Ascending aorta (tissue), 2 donors: ENCODE results near the gene FBXL13. TPM values are rescaled to one million over a fixed set of nuclear protein-coding genes. Genes with fewer than 3 reads are reported as not detected.
"Not testable (repeated sequence)": the region's sequence is repeated elsewhere in the genome, so short reads cannot be mapped to it uniquely, and the experiment has no call there.

Experiments used
- DNase-seq, 2 donors: peaks; one replicate each; pipeline ENCODE4 v3.0.0-alpha.2; 2019; ENCODE audit warnings: low spot score in 2 of 2
- H3K27ac ChIP-seq, 2 donors: fragments of 200-600 bp; sonication (generic); one replicate each; pipeline ENCODE4 v1.5.1; 2016 to 2017; ENCODE audit warnings: mild to moderate bottlenecking in 1 of 2
- H3K27me3 ChIP-seq: fragments of 200-600 bp; sonication (generic); one replicate; pipeline ENCODE4 v1.5.1; 2017
- H3K36me3 ChIP-seq, 2 donors: fragments of 200-600 bp; sonication (generic); one replicate each; pipeline ENCODE4 v1.5.1; 2016
- H3K4me1 ChIP-seq, 2 donors: fragments of 200-600 bp; sonication (generic); one replicate each; pipeline ENCODE4 v1.5.1; 2016 to 2017; ENCODE audit warnings: mild to moderate bottlenecking in 1 of 2
- H3K4me3 ChIP-seq, 2 donors: fragments of 200-600 bp; sonication (generic); one replicate each; pipeline ENCODE4 v1.5.1; 2016 to 2017; ENCODE audit warnings: mild to moderate bottlenecking in 1 of 2
- H3K9me3 ChIP-seq, 2 donors: fragments of 200-600 bp; sonication (generic); one replicate each; pipeline ENCODE4 v1.5.1; 2016
- intact Hi-C: fragments of 100-400 bp; cut with DNase I; formaldehyde crosslinking; loops from one replicate; pipeline ENCODE4 v1.15.1; 2023
- total RNA-seq: library from RNA; depleted of rRNA; stranded (reverse); fragments of >200 nt; gene quantifications from one replicate; pipeline ENCODE4 v1.1.0, GENCODE V29; 2016
- TF ChIP-seq, protein P1 (sequence below), 3 experiments: fragments of 200-600 bp in 2 of 3; fragments of 450-650 bp in 1 of 3; sonication (generic) in 2 of 3; IDR thresholded peaks; one replicate each; pipeline ENCODE4 v1.5.1; 2016 to 2019; ENCODE audit warnings: antibody characterized with exemption in 3 of 3, mild to moderate bottlenecking in 1 of 3, moderate library complexity in 1 of 3

The FBXL13 gene
- total RNA-seq, 1 donor from 2014 or later = 0.75 TPM

DNA sequence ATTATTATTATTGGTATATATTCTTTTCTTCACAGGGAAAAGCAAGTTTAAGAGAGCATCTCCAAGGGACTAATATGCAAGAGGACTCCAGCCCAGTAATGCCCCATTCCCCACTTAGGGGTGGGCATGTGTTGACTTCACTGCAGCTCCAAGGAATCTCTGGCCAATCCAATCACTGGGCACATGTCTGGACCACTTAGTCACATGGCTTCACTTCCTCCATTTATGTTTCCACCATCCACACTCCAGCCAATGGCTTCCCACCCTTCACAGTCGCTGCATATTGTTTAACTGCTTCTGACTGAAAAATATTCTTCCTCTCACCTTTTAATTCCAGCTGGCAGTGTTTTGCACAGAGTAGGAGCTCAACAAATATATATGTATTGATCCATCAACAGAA lies 43.6 kb downstream of the FBXL13 start:
- Histone ChIP-seq H3K9me3 (no peaks in the 10 kb centered on the region), H3K27ac (no peak overlapping the region), H3K4me3 (no peak overlapping the region), H3K36me3 (no peaks in the 10 kb centered on the region), H3K4me1 (no peaks in the 10 kb centered on the region), H3K27me3 (no peaks in the 10 kb centered on the region)
- intact Hi-C loops = no loop called here
- TF ChIP-seq, protein P1, sequence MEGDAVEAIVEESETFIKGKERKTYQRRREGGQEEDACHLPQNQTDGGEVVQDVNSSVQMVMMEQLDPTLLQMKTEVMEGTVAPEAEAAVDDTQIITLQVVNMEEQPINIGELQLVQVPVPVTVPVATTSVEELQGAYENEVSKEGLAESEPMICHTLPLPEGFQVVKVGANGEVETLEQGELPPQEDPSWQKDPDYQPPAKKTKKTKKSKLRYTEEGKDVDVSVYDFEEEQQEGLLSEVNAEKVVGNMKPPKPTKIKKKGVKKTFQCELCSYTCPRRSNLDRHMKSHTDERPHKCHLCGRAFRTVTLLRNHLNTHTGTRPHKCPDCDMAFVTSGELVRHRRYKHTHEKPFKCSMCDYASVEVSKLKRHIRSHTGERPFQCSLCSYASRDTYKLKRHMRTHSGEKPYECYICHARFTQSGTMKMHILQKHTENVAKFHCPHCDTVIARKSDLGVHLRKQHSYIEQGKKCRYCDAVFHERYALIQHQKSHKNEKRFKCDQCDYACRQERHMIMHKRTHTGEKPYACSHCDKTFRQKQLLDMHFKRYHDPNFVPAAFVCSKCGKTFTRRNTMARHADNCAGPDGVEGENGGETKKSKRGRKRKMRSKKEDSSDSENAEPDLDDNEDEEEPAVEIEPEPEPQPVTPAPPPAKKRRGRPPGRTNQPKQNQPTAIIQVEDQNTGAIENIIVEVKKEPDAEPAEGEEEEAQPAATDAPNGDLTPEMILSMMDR (IDR thresholded peaks at IDR 0.05) = no peak
- DNase-seq = no peak

GRCh38 chr7:103025341-103025740 lies 49.3 kb downstream of the FBXL13 start:
- no peak for DNase-seq
- no peaks in the 10 kb centered on the region for H3K27me3 ChIP-seq
- TF ChIP-seq, protein P1 (IDR thresholded peaks at IDR 0.05) = no peak
- no peaks in the 10 kb centered on the region for H3K9me3 ChIP-seq
- H3K27ac ChIP-seq = no peak overlapping the region
- H3K36me3 ChIP-seq = no peaks in the 10 kb centered on the region
- intact Hi-C loops = no loop called here
- no peak overlapping the region for H3K4me3 ChIP-seq
- no peaks in the 10 kb centered on the region for H3K4me1 ChIP-seq

DNA sequence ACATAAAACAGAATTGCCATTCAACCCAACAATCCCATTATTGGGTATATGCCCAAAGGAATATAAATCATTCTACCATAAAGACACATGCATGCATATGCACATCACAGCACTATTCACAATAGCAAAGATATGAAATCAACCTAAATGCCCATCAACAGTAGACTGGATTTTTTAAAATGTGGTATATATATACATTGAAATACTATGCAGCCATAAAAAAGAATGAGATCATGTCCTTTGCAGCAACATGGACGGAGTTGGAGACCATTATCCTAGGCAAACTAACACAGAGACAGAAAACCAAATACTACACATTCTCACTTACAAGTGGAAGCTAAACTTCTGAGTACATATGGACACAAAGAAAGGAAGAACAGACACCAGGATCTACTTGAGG lies 51.0 kb downstream of the FBXL13 start:
- intact Hi-C loops, H3K4me3 ChIP-seq, H3K27ac ChIP-seq, DNase-seq, H3K9me3 ChIP-seq, H3K36me3 ChIP-seq, H3K27me3 ChIP-seq, H3K4me1 ChIP-seq: not testable (repeated sequence)

GRCh38 chr7:103021490-103021889 lies 53.1 kb downstream of the FBXL13 start:
- H3K27me3 ChIP-seq, H3K9me3 ChIP-seq, H3K27ac ChIP-seq, H3K4me3 ChIP-seq, H3K4me1 ChIP-seq, DNase-seq, intact Hi-C loops, H3K36me3 ChIP-seq: not testable (repeated sequence)

- H3K9me3 ChIP-seq, H3K27ac ChIP-seq, H3K27me3 ChIP-seq, intact Hi-C loops, H3K36me3 ChIP-seq, DNase-seq, H3K4me1 ChIP-seq, H3K4me3 ChIP-seq: not testable (repeated sequence)
Observed at GRCh38 chr7:103020876-103021275, 53.7 kb downstream of the FBXL13 start.

DNA sequence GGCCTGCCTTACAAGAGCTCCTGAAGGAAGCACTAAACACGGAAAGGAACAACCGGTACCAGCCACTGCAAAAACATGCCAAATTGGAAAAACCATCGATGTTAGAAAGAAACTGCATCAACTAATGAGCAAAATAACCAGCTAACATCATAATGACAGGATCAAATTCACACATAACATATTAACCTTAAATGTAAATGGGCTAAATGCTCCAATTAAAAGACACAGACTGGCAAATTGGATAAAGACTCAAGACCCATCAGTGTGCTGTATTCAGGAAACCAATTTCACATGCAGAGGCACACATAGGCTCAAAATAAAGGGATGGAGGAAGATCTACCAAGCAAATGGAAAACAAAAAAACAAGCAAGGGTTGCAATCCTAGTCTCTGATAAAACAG lies 56.3 kb downstream of the FBXL13 start:
- H3K36me3 ChIP-seq, H3K4me1 ChIP-seq, DNase-seq, H3K27me3 ChIP-seq, H3K9me3 ChIP-seq, H3K4me3 ChIP-seq, intact Hi-C loops, H3K27ac ChIP-seq: not testable (repeated sequence)

DNA sequence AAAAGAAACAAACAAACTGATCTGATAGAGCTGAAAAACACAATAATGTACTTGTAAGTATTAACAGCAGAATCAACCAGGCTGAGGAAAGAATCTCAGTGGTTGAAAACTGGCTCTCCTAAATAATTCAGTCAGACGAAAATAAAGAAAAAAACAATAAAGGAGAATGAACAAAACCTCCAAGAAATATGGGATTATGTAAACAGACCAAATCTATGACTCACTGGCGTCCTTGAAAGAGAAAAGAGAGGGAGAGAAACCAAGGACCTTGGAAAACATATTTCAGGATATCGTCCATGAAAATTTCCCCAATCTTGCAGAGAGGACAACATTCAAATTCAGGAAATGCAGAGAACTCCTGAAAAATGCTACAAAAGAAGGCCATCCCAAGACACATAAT lies 62.9 kb downstream of the FBXL13 start:
- Histone ChIP-seq H3K4me3 (no peak overlapping the region), H3K4me1 (no peaks in the 10 kb centered on the region), H3K36me3 (no peaks in the 10 kb centered on the region), H3K27ac (no peak overlapping the region), H3K27me3 (no peaks in the 10 kb centered on the region), H3K9me3 (peaks cover 0 to 5% of the 10 kb centered on the region in 2 donors)
- TF ChIP-seq, protein P1 (IDR thresholded peaks at IDR 0.05) = no peak
- intact Hi-C loops = no loop called here
- DNase-seq = no peak

GRCh38 chr7:103010211-103010610 lies 64.4 kb downstream of the FBXL13 start:
- Histone ChIP-seq H3K27me3 (no peaks in the 10 kb centered on the region), H3K9me3 (no peaks in the 10 kb centered on the region), H3K4me3 (no peak overlapping the region), H3K36me3 (no peaks in the 10 kb centered on the region), H3K4me1 (no peaks in the 10 kb centered on the region), H3K27ac (no peak overlapping the region)
- TF ChIP-seq, protein P1 (IDR thresholded peaks at IDR 0.05) = no peak
- intact Hi-C loops = no loop called here
- DNase-seq = no peak
